Smooth muscle cell of the brain vasculature (primary cell): ENCODE measurements around the gene ZC3H7A.
"Not testable (repeated sequence)": the region's sequence is repeated elsewhere in the genome, so short reads cannot be mapped to it uniquely, and the experiment has no call there.

Experiments
- DNase-seq: peaks from one replicate; pipeline ENCODE4 v3.0.0-alpha.2; 2012; ENCODE audit warnings: low read depth, low spot score

The ZC3H7A gene

GRCh38 chr16:11801481-11802021, 4.5 kb upstream of the ZC3H7A start:
- DNase-seq, result no peak

- no peak for DNase-seq
Observed at GRCh38 chr16:11800382-11800718, 3.3 kb upstream of the ZC3H7A start.

GRCh38 chr16:11799509-11800381, 2.7 kb upstream of the ZC3H7A start:
- DNase-seq, result no peak

- DNase-seq, result no peak
Observed at GRCh38 chr16:11799017-11799381, 1.9 kb upstream of the ZC3H7A start.

- DNase-seq, result no peak
Observed at GRCh38 chr16:11797957-11798299, 870 bp upstream of the ZC3H7A start.

- no peak for DNase-seq
Observed at GRCh38 chr16:11796227-11797165, 562 bp downstream of the ZC3H7A start.

- no peak for DNase-seq
Observed at GRCh38 chr16:11795887-11796226, 1.2 kb downstream of the ZC3H7A start.

GRCh38 chr16:11794996-11795886, 1.8 kb downstream of the ZC3H7A start:
- DNase-seq, result no peak

GRCh38 chr16:11794447-11794846, 2.6 kb downstream of the ZC3H7A start:
- no peak for DNase-seq

GRCh38 chr16:11793840-11794239, 3.2 kb downstream of the ZC3H7A start:
- DNase-seq, result no peak

GRCh38 chr16:11792410-11793241, 4.4 kb downstream of the ZC3H7A start:
- DNase-seq, result no peak

GRCh38 chr16:11791144-11791828, 5.8 kb downstream of the ZC3H7A start:
- DNase-seq, result no peak

GRCh38 chr16:11788914-11789313, 8.1 kb downstream of the ZC3H7A start:
- no peak for DNase-seq

GRCh38 chr16:11784980-11785599, 12.0 kb downstream of the ZC3H7A start:
- not testable (repeated sequence) for DNase-seq

GRCh38 chr16:11784381-11784780, 12.7 kb downstream of the ZC3H7A start:
- DNase-seq, result not testable (repeated sequence)

GRCh38 chr16:11784038-11784369, 13.1 kb downstream of the ZC3H7A start:
- DNase-seq, result no peak

GRCh38 chr16:11783319-11784037, 13.6 kb downstream of the ZC3H7A start:
- no peak for DNase-seq

- no peak for DNase-seq
Observed at GRCh38 chr16:11781773-11782172, 15.3 kb downstream of the ZC3H7A start.
